Nephron progenitor cell (in vitro differentiated cells): Measurements from ENCODE around the gene APBA1.

Experiments used
- DNase-seq: peaks from one replicate; pipeline ENCODE4 v3.0.0; 2021
- H3K27ac Mint-ChIP-seq: 2 replicates; pipeline ENCODE4 v1.8.0; 2021; ENCODE audit warnings: mild to moderate bottlenecking, moderate library complexity, mixed read lengths
- H3K27me3 Mint-ChIP-seq: 2 replicates; pipeline ENCODE4 v1.8.0; 2021; ENCODE audit warnings: mild to moderate bottlenecking, low read depth, mixed read lengths; ENCODE audit not compliant: poor library complexity
- H3K36me3 Mint-ChIP-seq: 2 replicates; pipeline ENCODE4 v1.8.0; 2021; ENCODE audit warnings: low read depth, mixed read lengths
- H3K4me1 Mint-ChIP-seq: 2 replicates; pipeline ENCODE4 v1.8.0; 2021; ENCODE audit warnings: mixed read lengths
- H3K4me3 Mint-ChIP-seq: 2 replicates; pipeline ENCODE4 v1.8.0; 2021; ENCODE audit warnings: mild to moderate bottlenecking, moderate library complexity, mixed read lengths
- H3K9me3 Mint-ChIP-seq: 2 replicates; pipeline ENCODE4 v1.8.0; 2021; ENCODE audit warnings: mild to moderate bottlenecking, moderate library complexity, mixed read lengths
- CTCF ChIP-seq: fragments of 200-600 bp; sonication (generic); IDR thresholded peaks from 2 replicates; pipeline ENCODE4 v1.5.0; 2021; ENCODE audit warnings: antibody characterized with exemption

The APBA1 gene

GRCh38 chr9:69496846-69497450 is 175.2 kb downstream of the APBA1 start:
- Mint-ChIP-seq H3K9me3 (no peaks in the 10 kb centered on the region), H3K27ac (no peak overlapping the region), H3K36me3 (no peaks in the 10 kb centered on the region), H3K4me1 (peaks cover 70% of the 10 kb centered on the region), H3K4me3 (no peak overlapping the region), H3K27me3 (peaks cover 7% of the 10 kb centered on the region)
- no peak for DNase-seq
- TF ChIP-seq CTCF: no peak

DNA sequence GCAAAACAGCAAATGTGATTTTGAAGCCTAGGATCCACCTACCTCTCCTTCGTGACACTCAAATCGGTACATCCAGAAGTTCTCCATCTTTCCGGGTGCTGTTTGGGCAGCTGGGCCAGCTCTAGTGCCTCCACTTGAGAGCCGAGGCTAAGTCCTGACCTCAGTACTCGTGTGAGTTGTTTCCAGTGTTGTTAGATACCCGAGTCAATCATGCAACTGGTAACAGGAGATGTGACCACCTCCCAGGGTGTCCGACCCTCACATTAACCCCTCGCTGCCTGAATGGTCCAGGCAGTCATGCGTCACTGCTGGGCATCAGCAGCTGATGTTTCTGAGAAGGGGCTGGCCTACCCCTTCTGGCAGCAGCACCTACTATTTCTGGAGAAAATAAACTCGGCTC is 176.9 kb downstream of the APBA1 start:
- H3K4me3 Mint-ChIP-seq: no peak overlapping the region
- no peak for TF ChIP-seq CTCF
- H3K27me3 Mint-ChIP-seq: peaks cover 7% of the 10 kb centered on the region
- H3K36me3 Mint-ChIP-seq: no peaks in the 10 kb centered on the region
- peak overlapping the region; percentile 79 for H3K27ac Mint-ChIP-seq
- peaks cover 54% of the 10 kb centered on the region for H3K4me1 Mint-ChIP-seq
- H3K9me3 Mint-ChIP-seq: no peaks in the 10 kb centered on the region
- peak; percentile 48 for DNase-seq

- DNase-seq: no peak
- Mint-ChIP-seq H3K4me1 (peaks cover 48% of the 10 kb centered on the region), H3K9me3 (no peaks in the 10 kb centered on the region), H3K27me3 (peaks cover 7% of the 10 kb centered on the region), H3K27ac (peak overlapping the region; percentile 79), H3K4me3 (no peak overlapping the region), H3K36me3 (no peaks in the 10 kb centered on the region)
- no peak for TF ChIP-seq CTCF
Measured at GRCh38 chr9:69494763-69495162, 177.4 kb downstream of the APBA1 start.

DNA sequence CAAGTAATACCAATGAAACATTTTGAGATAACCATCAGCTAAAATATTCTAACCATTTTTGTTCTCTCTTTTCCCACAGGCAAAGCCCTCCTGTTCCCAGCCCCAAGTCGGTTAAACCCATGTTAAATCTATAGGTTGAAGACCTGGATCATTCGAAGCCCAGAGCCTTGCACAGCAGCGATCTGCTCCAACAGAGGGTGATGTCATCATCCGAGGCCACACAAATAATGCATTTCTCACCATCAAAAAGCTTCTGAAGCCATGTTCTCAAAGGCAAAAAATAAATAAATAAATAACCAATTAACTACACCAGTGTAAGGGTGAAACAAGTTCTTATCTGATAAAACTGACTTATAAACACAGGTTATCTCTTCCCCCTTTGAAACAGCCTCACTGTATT is 178.0 kb downstream of the APBA1 start:
- DNase-seq: no peak
- peaks cover 3% of the 10 kb centered on the region for H3K9me3 Mint-ChIP-seq
- H3K4me3 Mint-ChIP-seq: no peak overlapping the region
- no peaks in the 10 kb centered on the region for H3K36me3 Mint-ChIP-seq
- H3K4me1 Mint-ChIP-seq: peaks cover 43% of the 10 kb centered on the region
- H3K27ac Mint-ChIP-seq: no peak overlapping the region
- TF ChIP-seq CTCF: no peak
- peaks cover 7% of the 10 kb centered on the region for H3K27me3 Mint-ChIP-seq

- no peak overlapping the region for H3K4me3 Mint-ChIP-seq
- peak overlapping the region; percentile 97 for H3K27ac Mint-ChIP-seq
- no peak for TF ChIP-seq CTCF
- peaks cover 21% of the 10 kb centered on the region for H3K9me3 Mint-ChIP-seq
- H3K4me1 Mint-ChIP-seq: peaks cover 10% of the 10 kb centered on the region
- no peaks in the 10 kb centered on the region for H3K36me3 Mint-ChIP-seq
- no peak for DNase-seq
- H3K27me3 Mint-ChIP-seq: no peaks in the 10 kb centered on the region
Measured at GRCh38 chr9:69486498-69486897, 185.7 kb downstream of the APBA1 start.

GRCh38 chr9:69485466-69485865 is 186.7 kb downstream of the APBA1 start:
- Mint-ChIP-seq H3K9me3 (peaks cover 21% of the 10 kb centered on the region), H3K4me3 (no peak overlapping the region), H3K27me3 (no peaks in the 10 kb centered on the region), H3K27ac (no peak overlapping the region), H3K36me3 (no peaks in the 10 kb centered on the region), H3K4me1 (peaks cover 10% of the 10 kb centered on the region)
- no peak for DNase-seq
- no peak for TF ChIP-seq CTCF
